ENCODE measurements around the gene ADAMTS4.

The ADAMTS4 gene

DNA sequence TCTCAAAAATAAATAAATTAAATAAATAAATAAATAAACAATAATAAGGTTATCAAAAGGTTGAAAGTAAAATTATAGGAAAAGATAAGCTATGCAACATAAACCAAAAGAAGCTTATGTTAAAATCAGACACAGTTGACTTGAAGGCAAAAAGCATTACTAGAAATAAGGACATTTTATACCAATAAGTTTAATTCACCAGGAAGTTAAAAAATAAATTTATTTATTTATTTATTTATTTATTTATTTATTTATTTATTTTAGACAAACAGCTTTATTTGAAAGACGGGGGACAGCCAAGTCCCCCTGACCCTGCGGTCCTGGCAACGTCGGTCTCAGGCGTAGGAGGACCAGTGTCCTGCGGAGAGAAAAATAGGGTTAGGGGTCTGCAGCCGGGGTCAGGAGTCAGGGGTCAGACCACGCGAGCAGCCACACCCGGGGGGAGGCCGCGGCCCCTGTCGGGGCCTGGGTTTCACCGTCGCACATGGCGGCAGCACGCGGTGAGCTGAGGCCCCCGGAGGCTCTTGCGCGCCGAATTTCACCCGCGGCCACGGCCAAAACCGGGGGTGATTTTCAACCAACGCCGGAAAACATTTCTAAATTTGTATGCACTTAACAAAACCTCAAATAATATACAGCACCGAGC is 58.0 kb downstream of the ADAMTS4 start:
- no peak for TF ChIP-seq POLR2A (IDR thresholded peaks at IDR 0.05; ENCODE audit: low read depth, low read length)
- DNase-seq (ENCODE audit: insufficient read length, low spot score), result no peak
- no peak for FAIRE-seq

DNA sequence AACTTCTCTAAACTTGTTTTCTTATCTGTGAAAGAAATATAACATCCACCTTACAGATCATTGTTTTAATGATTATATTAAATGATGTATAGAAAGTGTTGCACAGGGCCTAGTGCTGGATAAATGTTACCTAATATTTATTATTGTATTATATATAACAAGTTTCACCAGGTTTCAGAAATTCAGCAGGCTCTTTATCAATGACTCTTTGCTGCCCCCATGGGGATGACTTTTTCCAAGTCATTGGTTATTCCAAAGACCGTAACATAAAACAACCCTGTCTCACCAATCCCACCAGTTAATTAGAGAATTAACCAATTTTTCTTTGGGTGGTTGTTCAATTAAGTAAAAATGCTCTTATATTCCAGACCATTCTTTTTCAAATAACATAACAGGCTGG is 59.1 kb downstream of the ADAMTS4 start:
- DNase-seq (ENCODE audit: insufficient read length, low spot score) (no peak), FAIRE-seq (no peak)
- TF ChIP-seq POLR2A (IDR thresholded peaks at IDR 0.05; ENCODE audit: low read depth, low read length), result no peak

DNA sequence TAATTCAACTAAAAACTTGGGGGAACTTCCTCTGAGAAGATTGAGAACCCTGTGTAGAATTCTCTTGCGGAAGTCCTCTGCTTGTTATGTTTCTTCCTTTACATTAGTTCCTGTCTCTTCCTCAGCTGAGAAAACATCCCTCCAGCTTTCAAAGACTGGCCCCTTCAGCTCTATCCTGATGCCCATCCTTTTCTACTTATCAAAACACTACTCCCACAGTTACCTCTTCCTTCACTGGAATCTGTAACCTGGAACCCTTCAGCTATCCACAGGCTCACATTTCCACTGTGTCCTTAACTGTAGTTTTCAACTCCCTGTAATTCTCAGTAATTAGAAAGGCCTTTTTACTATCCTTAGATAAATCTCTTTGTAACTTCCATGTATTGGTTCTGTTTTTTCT is 60.4 kb downstream of the ADAMTS4 start:
- TF ChIP-seq POLR2A (IDR thresholded peaks at IDR 0.05; ENCODE audit: low read depth, low read length), result no peak
- FAIRE-seq (no peak), DNase-seq (ENCODE audit: insufficient read length, low spot score) (no peak)

DNA sequence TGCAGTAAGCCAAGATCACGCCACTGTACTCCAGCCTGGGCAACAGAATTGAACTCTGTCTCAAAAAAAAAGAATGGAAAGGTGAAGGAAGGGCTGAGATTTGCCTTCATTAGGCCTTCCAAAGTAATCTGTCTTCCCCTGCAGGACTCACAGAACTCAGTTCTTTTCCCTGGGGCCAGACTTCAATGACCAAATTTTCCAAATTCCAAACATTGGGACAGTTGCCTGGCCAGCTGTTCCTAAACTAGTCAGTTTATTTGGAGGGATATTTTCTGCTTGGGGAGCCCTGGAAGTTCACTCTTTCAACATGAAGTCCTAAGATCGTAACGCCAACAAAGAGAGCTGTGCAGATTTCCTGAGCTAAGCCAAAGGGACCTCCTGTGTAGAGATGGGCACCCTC is 61.0 kb downstream of the ADAMTS4 start:
- TF ChIP-seq POLR2A (IDR thresholded peaks at IDR 0.05; ENCODE audit: low read depth, low read length), result no peak
- no peak for DNase-seq (ENCODE audit: insufficient read length, low spot score)
- FAIRE-seq, result no peak

All from H54 (cell line).